Dermis blood vessel endothelial cell (primary cell): ENCODE results near the gene ARSG. TPM values are rescaled to one million over a fixed set of nuclear protein-coding genes. Genes with fewer than 3 reads are reported as not detected.
"Not testable (repeated sequence)": the region's sequence is repeated elsewhere in the genome, so short reads cannot be mapped to it uniquely, and the experiment has no call there.

Experiments used
- DNase-seq: peaks from one replicate; pipeline ENCODE4 v3.0.0; 2010
- total RNA-seq: library from RNA; depleted of rRNA; stranded (reverse); fragments of >200 nt; gene quantifications from 2 replicates; pipeline ENCODE4 v1.2.3, GENCODE V29; 2014

The ARSG gene
- total RNA-seq, 1 donor from 2014 or later = 5.1 TPM

DNA sequence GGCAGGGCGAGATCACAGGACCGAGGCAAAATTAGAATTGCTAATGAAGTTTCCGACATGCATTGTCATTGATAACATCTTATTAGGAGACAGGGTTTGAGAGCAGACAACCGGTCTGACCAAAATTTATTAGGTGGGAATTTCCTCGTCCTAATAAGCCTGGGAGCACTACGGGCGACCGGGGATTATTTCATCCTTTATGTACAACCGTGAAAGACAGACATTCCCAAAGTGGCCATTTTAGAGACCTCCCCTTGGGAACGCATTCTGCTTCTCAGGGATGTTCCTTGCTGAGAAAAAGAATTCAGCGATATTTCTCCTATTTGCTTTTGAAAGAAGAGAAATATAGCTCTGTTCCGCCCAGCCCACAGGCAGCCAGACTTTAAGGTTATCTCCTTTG is 40.6 kb downstream of the ARSG start:
- not testable (repeated sequence) for DNase-seq

DNA sequence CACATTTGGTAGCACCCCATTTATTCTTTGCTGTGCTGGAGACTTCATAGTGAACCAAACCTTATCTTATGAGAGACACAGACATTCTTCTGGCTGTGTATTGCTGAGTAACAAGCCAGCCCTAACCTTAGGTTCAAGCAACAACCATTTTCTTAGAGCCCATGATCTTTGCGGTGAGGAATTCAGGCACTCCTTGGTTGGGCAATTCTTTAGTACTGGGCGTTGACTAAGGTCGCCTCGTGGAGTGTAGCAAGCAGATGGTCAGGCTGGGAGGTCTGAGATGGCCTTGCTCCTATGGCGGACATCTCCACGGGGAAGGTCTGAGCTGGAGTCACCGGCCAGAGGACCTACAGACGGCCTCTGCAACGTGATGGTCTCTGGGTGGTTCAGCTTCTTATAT is 43.1 kb downstream of the ARSG start:
- DNase-seq = no peak

DNA sequence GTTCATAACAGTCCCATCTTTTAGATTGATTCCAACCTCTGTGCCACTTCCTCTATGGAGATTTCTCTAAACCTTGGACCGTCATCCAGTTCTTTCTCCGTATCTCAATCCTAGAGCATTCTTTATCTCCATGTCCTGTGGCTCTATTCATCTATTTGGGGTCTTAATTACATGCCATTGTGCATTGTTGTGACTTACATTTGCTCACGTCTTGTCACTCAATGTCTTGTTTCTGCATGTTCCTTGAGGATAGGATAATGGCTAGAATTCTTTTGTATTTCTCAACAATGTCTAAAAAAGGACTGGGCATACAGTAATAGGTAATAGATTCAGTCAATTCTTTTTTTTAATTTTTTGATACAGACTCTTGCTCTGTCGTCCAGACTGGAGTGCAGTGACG is 50.2 kb downstream of the ARSG start:
- no peak for DNase-seq

DNA sequence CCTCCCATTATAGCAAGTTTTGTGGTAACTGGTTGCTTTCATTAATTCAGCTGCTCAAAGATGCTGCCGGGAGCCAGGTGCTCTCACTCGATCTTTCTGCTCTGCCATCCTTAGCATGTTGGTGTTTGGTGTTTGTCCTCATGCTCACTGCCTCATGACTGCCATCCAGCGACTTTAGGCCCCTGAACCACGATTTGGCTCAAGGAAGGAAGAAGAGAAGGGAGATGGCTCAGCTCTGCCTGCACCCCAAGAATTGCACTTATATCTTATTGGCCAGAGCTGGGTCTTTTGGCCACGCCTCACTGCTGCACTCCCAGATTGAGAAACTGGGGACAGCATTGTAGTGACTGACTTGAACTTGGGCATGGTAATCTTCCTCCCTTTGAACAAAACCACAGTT is 52.7 kb downstream of the ARSG start:
- no peak for DNase-seq

DNA sequence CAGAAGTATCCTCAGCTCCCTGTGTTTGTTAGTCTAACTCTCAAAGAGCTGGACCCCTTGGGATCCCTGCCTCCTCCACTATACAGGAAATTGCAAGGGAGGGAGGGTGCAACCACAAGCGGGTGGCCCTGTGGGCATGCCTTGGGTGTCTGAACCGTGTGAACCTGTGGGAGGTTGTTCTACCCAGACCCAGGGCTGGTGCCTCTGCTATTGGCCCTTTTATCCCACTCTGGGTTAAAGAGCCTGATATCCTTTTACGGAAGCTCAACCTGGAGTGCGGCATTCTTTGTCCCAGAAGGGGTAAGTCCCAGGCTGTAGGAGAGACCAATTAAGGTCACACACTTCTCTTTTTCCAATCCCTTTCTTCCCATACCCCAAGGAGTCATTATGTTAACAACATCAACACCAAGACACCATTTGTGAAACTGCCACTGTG is 53.4 kb downstream of the ARSG start:
- no peak for DNase-seq

DNA sequence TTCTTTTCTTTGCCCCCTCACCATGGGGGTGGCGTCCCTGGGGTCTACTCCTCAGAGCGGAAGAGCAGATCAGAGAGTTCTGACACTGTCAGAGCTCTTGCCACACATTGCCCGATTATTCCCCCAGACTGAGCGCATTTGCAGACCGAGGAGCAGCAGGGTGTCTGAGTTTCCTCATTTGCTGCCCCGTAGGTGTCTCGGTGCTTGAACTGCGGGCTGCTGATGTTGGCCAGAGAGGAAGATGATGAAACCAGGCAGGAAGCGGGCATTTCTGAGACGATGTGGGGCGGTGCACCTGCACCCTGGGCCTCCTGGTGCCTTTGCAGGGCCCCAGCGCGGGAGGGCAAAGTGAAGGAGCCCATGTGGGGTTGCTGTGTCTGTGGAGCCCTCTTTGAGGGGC is 55.2 kb downstream of the ARSG start:
- DNase-seq = no peak

DNA sequence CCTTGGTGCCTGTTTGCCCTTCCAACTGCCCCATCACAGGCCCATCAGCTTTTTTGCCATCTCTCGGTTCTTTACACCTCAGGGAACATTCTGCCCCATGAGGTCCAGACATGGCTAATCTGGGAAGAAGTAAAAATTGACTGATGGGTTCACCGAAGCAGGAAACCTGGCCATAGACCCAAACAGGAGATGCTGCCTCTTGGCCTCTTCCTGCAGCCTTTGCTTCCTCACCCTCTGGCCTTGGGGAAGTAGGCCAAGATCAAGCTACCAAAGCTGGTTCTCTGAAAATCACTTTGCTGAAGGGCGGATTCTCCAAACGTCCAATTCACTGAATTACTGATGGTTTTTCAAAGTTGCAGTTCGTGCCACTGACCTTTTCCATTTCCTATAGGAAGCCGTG is 56.1 kb downstream of the ARSG start:
- DNase-seq = no peak

DNA sequence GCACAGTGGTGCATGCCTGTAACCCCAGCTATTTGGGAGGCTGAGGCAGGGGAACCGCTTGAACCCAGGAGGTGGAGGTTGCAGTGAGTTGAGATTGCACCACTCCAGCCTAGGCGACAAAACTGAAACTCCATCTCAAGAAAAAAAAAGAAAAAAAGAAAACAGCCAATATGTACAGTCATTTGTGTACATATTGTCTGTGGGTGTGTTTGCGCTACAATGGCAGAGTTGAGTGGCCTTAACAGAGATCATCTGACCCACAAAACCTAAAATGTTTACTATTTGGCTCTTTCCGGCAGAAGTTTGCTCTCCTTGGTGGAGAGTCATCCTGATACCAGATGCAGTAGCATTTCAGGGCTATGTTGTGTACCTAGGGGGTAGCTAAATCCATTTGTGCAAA is 57.9 kb downstream of the ARSG start:
- no peak for DNase-seq

DNA sequence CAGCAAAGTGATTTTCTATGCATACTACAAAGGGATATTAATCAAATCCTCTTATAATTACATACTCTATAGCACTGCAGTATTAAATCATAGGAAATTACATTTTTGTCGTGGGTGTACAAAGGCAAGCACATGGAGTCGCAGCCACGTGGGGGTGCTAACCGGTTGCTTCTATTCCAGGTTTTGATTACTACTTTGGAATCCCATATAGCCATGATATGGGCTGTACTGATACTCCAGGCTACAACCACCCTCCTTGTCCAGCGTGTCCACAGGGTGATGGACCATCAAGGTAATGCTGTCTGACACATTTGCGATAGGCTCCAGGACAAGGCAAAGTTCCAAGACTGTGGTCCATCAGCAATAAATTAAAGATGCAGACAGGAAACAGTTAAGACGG is 60.1 kb downstream of the ARSG start:
- peak; percentile 63 for DNase-seq

DNA sequence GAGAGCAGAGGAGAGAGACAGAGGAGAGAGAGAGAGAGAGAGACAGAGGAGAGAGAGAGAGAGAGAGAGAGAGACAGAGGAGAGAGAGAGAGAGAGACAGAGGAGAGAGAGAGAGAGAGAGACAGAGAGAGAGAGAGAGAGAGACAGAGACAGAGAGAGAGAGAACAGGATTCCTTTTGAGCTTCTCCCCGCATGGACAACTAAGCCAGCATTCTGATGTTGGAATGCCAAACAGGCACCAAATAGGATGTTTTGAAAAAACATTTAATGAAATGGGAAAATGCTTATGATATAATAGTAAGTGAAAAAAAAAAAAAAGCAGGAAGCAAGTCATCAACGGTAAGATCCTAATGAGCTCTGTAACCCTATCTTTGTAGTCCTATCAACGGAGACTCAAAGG is 60.7 kb downstream of the ARSG start:
- DNase-seq = no peak

DNA sequence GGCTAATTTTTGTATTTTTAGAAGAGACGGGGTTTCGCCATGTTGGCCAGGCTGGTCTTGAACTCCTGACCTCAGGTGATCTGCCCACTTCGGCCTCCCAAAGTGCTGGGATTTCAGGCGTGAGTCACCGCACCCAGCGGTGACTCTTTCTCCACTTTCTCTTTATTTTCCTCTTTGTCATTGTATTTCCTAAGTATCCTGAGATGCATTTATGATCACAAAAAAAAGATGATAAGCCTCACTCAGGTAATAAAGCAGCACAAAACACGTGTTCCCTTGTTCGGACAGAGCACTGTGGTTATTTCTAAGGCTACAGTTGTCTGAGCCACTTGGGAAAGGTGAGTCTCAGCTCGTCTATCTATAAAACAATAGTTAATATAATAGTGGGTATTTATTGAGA is 61.4 kb downstream of the ARSG start:
- DNase-seq = not testable (repeated sequence)

DNA sequence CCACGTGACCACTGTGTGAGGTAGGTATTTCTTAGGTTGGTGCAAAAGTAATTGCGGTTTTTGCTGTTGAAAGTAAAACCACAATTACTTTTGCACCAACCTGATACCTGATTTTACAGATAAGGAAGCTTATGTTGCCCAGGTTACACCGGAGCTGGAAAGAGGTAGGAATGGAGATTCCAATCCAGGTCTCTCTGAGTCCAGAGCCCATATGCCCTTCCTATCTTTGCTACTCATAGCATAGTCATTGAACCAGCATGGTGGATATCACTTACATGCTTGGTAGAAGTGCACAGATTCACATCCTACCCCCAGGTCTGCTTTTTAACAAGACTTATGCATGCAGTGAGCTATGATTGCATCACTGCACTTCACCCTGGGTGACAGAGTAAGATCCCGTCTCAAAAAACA is 61.8 kb downstream of the ARSG start:
- no peak for DNase-seq

DNA sequence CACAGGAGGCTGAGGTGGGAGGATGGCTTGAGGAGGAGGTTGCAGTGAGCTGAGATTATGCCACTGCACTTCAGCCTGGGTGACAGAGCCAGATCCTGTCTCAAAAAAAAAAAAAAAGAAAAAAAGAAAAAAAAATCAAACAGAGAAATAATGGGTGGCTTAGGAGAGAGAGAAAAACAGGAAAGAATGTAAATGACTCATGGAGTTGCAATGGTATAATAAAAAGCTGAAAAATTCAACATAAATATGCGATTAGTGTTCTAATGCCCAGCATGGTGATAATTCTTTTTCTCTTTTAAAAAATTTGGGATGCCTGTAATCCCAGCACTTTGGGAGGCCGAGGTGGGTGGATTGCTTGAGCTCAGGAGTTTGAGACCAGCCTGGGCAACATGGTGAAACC is 63.0 kb downstream of the ARSG start:
- peak; percentile 50 for DNase-seq

DNA sequence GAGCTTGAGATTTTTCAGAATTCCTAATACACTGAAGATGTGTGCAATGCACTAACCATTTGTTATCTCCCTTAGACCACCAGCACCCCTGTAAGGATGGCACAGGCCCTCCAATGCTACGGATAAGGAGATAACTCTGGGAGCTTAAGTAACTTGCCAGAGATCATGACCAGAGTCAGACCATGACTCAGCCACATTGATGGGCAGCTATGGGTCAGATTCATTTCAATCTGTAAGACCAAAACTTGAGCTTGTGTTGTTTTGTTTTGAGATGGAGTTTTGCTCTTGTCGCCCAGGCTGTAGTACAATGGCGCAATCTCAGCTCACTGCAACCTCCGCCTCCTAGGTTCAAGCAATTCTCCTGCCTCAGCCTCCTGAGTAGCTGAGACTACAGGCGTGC is 63.8 kb downstream of the ARSG start:
- peak; percentile 61 for DNase-seq

DNA sequence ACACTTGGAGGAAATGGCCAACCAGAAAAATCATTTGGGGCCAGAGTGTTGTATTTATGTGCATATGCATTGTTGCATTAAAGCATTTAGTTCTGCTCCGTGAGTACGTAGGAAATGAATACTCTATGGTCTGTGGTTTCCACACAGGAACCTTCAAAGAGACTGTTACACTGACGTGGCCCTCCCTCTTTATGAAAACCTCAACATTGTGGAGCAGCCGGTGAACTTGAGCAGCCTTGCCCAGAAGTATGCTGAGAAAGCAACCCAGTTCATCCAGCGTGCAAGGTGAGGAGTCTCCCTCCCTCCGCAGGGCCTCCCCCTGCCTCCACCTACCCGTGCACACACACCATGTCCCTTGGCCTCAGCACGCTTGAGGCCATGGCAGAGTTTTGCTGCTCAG is 65.2 kb downstream of the ARSG start:
- no peak for DNase-seq

DNA sequence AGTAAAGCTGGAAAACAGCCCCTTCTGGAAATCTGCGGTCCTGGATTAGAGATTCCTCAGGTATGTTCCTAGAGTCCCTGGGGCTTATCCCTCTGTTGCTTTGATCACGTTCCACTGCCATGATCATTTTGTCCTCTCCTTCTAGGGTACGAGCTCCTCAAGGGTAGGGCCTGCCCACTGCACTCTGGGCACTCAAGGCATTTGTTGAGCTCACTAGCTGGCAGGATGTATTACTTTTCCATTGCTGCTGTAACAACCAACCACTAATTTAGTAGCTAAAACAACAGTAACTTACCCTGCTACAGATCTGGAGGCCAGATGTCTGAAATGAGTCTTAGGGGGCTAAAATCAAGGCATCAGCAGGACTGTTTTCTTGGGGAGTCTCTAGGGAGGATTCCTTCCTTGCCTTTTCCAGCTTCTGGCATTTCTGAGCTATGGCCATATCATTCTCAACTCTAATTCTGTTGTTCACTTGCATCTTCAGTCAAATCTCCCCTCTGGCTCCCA is 65.7 kb downstream of the ARSG start:
- DNase-seq = no peak

DNA sequence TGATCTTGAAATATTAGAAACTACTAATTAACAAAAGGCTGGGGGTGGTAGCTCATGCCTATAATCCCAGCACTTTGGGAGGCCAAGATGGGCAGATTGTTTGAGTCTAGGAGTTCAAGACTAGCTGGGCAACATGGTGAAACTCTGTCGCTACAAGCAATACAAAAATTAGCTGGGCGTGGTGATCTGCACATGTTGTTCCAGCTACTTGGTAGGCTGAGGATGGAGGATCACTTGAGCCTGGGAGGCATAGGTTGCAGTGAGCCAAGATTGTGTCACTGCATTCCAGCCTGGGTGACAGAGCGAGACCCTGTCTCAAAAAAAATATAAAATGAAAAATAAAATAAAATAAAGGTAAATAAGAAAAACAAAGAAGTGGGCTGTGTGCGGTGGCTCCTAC is 66.6 kb downstream of the ARSG start:
- no peak for DNase-seq

DNA sequence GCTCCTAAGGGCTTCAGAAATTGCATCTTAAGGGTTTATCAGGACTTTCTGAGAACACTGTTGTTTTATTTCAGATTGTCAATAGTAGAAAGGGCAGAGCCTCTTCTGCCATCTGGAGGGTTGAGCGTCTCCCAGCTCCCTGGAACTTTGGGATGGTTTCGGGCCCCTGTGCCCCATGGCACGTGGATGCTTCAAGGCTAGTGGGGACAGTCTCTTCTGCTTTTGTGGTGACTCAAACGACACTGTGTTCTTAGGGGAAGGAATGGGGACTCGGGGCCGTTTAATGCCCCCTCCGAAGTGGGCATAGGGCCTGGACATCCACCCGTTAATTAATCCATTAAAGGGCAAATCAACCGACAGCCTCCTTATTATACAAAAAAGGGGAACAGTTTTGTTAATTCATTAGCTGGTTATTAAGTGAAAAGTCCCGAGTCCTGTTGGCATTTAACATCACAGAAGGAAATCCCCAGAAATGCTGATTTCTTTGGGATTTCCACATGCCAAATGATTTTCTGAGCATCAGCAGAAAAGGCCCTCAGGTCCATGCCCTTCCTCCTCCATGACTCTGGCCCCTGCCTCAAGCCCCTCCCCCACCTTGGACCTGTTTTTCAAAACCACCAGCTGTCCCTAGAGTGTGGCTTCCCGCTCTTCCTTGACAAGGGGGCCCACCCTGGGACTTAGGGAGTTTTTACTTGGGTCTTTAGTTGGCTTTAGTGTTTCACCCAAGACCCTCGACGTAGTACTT is 68.7 kb downstream of the ARSG start:
- no peak for DNase-seq

DNA sequence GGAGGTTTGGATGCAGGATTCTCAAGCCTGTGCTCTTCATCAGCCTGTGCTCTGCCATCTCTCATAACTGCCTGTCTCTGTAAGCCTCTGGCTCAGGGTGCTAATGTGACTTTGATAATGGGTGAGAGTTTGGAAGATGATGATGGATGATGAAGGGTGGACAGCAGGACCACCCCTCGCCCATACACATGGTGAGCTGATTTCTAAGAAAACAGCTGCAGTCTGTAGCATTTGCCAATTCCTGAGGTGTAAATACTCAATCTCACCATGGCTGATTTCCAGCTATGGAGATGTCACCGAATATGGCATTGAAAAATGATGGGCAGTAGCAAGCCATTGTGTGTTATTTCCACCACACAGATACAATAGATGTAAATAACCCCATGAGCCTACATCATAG is 74.2 kb downstream of the ARSG start:
- DNase-seq = no peak

DNA sequence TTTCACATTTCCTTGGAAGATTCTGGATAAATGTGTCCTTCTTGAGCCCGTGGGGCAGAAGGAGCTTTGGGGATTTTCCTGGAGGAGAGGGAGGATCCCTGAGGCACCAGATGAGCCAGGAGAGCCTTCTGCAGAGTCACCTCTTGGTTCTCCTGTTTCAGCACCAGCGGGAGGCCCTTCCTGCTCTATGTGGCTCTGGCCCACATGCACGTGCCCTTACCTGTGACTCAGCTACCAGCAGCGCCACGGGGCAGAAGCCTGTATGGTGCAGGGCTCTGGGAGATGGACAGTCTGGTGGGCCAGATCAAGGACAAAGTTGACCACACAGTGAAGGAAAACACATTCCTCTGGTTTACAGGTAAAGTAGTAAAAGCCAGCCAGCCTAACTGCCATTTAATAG is 77.1 kb downstream of the ARSG start:
- no peak for DNase-seq

DNA sequence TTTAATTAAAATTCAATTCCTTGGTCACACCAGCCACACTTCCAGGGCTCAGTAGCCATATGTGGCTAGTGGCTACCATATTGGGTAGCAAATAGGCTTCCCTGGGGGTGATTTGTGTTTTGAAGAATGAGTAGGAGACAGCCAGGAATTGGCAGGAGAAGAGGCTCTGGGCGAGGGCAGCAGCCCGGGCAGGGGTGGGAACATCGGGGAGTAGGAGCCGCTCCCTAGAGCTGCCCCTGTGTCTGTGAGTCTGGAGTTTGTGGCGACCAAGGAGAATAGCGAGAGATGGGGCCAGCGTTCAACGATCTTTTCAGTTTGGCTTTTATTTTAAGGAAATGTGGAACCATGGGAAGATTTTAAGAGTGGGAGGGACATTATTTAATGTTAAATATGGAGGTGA is 84.3 kb downstream of the ARSG start:
- no peak for DNase-seq

DNA sequence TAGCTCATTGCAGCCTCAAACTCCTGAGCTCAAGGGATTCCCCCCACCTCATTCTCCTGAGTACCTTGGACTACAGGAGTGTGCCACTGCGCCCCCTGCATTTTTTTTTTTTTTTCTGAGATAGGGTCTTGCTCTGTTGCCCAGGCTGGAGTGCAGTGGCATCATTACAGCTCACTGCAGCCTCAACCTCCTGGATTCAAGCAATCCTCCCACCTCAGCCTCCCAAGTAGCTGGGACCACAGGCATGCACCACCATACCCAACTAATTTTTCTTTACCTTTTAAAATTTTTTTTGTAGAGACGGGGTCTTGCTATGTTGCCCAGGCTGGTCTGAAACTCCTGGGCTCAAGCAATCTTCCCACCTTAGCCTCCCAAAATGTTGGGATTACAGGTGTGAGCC is 84.9 kb downstream of the ARSG start:
- DNase-seq = not testable (repeated sequence)

DNA sequence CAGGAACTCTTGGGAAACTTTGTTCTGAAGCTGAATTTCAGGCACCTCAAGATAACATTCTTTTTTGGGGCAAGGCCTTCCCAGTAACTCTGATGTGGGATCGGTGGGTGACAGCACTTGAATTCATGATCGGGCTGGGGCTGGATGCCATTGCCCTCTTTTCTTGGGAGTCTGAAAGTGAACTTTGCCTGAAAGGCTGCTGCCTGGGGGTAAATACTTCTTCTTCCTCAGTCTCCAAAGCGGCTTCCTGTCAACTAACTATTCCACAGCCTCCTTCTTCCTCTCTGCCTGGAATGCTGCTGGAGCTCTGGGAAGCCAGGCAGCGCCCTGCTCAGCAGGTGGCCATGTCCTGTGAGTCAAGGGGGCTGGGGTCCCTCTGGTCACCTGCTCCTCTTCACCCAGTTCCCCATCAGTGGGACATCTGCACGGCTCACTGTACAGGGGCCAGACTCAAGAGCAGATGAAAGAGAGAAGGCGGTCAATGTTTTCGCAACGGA is 86.5 kb downstream of the ARSG start:
- no peak for DNase-seq

DNA sequence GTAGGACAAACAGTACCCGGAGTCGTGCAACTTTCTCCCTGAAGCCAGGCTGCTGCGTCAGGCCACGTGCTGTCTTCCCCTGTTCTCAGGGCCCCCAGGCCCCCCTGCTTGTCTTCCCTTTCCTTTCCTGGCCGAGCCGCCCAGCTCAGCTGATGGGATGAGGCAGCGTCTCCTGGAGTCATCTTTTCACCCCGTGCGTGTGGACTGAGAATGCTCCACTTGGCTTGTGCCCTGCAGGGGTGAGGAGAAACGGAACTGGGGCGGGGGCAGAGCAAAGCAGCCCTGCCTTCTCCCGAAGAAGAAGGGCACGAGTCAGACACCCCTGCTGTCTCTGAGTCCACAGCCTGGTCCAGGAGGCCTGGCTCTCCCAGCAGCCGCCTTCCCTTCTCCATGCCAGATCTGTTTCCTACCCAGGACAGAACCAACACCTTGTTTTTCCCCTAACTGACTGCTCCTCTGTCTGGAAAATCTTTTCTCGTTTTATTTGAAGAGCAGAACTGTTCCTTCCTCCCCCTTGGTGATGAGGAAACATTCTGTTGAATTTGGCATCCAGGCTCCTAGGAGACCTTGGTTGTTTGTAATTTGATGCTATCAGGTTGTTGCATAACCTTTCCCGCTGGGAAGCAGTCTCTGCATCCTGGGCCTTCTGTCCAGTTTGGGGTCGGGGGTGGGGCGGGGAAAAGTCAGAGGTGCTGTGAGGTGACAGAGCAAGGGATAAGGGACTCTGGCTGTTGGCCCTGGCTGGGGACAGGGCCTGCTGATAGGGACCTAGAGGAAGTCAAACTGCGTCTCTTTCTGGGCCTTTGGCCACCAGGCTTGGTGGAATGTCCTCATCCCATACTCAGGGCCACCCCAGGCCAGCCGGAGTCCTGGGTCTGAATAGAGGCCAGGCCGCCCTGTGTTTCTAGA is 87.2 kb downstream of the ARSG start:
- peak; percentile 97 for DNase-seq
